GM04503 (cell line): Measurements from ENCODE around the gene KIT.
A peak's percentile ranks its signal among the peaks of the same experiment; 100 is the strongest.
"Not testable (repeated sequence)": the region's sequence is repeated elsewhere in the genome, so short reads cannot be mapped to it uniquely, and the experiment has no call there.

Source experiments
- DNase-seq: peaks from one replicate; pipeline ENCODE4 v3.0.0-alpha.2; 2012; ENCODE audit warnings: low read depth

KIT gene

GRCh38 chr4:54657551-54658251 is at the start of gene KIT:
KIT (plus strand) TSS chr4:54657957; CDS start chr4:54658015, 58 bp downstream.
- DNase-seq, result no peak

GRCh38 chr4:54609310-54609709 is 48.4 kb upstream of the KIT start:
- no peak for DNase-seq

GRCh38 chr4:54614149-54614548 is 43.6 kb upstream of the KIT start:
- DNase-seq, result no peak

GRCh38 chr4:54620773-54621172 is 37.0 kb upstream of the KIT start:
- DNase-seq, result no peak

GRCh38 chr4:54625391-54625790 is 32.4 kb upstream of the KIT start:
- peak; percentile 24 for DNase-seq

GRCh38 chr4:54626113-54626512 is 31.6 kb upstream of the KIT start:
- DNase-seq, result no peak

- DNase-seq, result no peak
These were observed 25.2 kb upstream of the KIT start for GRCh38 chr4:54632537-54632936.

- DNase-seq, result not testable (repeated sequence)
These were observed 24.5 kb upstream of the KIT start for GRCh38 chr4:54633102-54633740.

- no peak for DNase-seq
These were observed 22.4 kb upstream of the KIT start for GRCh38 chr4:54635318-54635717.

- no peak for DNase-seq
These were observed 20.4 kb upstream of the KIT start for GRCh38 chr4:54637325-54637724.

GRCh38 chr4:54641101-54641500 is 16.7 kb upstream of the KIT start:
- DNase-seq, result not testable (repeated sequence)

GRCh38 chr4:54643172-54643571 is 14.6 kb upstream of the KIT start:
- no peak for DNase-seq

GRCh38 chr4:54643958-54644751 is 13.6 kb upstream of the KIT start:
- DNase-seq, result no peak

- no peak for DNase-seq
These were observed 11.9 kb upstream of the KIT start for GRCh38 chr4:54645830-54646229.

GRCh38 chr4:54647070-54647469 is 10.7 kb upstream of the KIT start:
- no peak for DNase-seq

- no peak for DNase-seq
These were observed 6.7 kb upstream of the KIT start for GRCh38 chr4:54651050-54651449.

- DNase-seq, result no peak
These were observed 3.0 kb upstream of the KIT start for GRCh38 chr4:54654753-54655152.

- no peak for DNase-seq
These were observed 589 bp upstream of the KIT start for GRCh38 chr4:54657185-54657550.

GRCh38 chr4:54658252-54659093 is 716 bp downstream of the KIT start:
- DNase-seq, result no peak

GRCh38 chr4:54659313-54659712 is 1.6 kb downstream of the KIT start:
- DNase-seq, result no peak

- DNase-seq, result no peak
These were observed 2.2 kb downstream of the KIT start for GRCh38 chr4:54659749-54660535.
